CD4-positive, alpha-beta T cell treated with Interferon gamma for 1 hour (primary cell): Measurements from ENCODE around the gene ISG15.

Source experiments
- DNase-seq: peaks from one replicate; pipeline ENCODE4 v3.0.0-alpha.2; 2020

ISG15 gene

DNA sequence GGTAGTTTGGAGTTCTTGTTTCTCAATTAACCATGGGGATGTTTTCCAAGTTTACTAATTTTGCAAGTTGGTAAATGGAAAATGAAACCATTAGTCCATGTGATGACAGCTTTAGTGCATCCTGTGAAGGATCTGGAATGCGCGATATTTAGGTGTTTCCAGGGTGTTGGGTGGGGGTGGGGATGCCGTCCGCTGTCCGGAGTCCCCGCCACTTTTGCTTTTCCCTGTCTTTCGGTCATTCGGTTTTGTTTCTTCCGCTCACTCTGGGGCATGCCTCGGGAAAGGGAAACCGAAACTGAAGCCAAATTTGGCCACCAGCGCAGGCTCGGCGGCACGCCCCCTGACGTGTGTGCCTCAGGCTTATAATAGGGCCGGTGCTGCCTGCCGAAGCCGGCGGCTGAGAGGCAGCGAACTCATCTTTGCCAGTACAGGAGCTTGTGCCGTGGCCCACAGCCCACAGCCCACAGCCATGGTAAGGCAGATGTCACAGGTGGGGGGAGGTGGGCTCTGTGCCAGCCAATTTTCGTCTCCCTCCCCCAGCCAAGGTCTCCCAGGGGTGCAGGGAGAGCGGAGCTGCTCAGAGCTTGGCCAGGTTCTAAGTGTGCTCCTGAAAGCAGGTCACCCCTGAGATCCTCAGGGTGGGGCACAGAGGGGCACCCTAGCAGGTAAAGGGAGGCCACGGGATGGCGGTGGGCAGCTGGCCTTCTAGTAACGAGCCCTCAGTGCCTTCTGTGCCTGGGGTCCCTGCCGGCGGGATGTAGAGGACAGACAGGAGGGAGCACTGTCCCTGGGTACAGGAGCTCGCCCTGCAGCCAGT, at the start of gene ISG15:
TSS of gene ISG15 (plus strand) at position 393 of the 817 bp plus-strand sequence. CDS start at position 470, 77 bp downstream.
- DNase-seq = peak; percentile 90

DNA sequence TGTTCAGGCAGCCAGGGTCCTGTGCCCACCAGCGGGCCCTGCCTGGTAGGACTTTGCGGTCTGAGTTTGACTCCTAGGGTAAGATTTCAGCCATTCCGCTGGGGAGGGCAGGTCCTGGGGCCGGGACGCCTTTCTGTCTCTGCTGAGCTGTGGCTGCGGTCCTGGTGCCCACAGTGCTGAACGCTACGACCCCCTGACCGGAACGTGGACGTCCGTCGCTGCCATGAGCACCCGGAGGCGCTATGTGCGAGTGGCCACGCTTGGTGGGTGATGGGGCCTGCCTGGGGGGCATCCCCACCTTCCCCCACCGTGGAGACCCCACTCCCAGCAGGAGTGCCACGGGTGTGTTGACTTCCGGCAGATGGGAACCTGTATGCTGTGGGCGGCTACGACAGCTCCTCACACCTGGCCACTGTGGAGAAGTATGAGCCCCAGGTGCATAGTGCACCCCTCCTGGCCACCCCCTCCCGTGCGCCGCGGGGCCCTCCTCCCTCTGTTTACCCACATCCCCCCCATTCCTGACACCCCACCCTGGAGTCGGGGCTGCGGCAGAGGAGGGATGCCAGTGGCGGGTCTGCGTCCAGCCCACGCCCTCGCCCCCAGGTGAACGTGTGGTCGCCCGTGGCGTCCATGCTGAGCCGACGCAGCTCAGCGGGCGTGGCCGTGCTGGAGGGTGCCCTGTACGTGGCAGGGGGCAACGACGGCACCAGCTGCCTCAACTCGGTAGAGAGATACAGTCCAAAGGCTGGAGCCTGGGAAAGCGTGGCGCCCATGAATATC, 49.4 kb upstream of the ISG15 start:
- DNase-seq = no peak

DNA sequence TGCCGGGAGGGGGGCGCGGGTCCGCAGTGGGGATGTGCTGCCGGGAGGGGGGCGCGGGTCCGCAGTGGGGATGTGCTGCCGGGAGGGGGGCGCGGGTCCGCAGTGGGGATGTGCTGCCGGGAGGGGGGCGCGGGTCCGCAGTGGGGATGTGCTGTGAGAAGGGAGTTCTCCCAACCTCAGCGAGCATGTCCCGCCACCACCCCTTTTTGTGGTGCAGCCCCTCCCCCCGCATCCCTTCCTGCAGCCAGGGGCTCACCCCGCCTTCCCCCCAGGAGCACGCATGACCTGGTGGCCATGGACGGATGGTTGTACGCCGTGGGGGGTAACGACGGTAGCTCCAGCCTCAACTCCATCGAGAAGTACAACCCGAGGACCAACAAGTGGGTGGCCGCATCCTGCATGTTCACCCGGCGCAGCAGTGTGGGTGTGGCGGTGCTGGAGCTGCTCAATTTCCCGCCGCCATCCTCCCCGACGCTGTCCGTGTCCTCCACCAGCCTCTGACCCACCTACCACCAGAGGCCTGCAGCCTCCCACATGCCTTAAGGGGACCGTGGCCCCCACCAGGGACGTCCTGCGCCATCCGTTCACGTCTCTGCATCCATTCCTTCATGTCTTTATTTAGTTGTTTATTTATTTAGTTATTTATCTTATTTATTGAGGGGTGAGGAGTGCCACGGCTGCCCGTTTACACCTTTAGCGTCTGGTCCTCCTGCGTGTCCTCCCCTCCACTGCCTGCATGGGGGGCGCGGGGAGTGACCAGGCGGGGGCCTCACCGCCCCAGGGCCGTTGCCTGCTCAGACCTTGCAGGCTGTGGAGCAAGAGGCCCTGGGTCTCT, 48.4 kb upstream of the ISG15 start:
- no peak for DNase-seq

DNA sequence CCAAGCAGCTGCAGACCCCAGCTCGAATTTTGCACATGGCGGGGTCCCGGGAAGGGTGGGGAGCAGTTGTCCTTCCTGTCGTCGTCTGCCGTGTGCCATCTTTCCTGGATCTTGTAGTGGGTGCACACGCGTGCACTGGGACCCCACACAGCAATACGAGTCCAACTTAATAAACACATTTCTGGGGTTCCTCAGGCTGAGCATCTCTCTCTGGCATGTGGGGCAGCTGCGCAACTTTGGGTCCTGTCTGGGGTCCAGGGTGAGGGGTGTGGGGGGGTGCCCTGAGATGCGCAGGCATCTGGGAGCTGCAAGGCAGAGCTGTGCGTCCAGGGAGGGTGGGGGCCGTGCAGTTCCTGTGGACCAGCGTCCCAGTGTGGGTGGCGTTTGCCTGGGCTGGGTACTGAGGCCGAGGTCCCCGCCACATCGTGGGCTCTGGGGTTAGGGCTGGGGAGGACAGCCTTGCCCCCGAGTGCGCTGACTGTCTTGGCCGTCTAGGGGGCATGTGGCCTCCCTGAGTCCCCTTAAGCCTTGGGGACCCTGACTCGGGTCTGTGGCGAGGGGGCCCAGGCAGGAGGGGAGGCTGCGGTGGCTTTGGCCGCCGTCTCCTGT, 47.7 kb upstream of the ISG15 start:
- DNase-seq = no peak

DNA sequence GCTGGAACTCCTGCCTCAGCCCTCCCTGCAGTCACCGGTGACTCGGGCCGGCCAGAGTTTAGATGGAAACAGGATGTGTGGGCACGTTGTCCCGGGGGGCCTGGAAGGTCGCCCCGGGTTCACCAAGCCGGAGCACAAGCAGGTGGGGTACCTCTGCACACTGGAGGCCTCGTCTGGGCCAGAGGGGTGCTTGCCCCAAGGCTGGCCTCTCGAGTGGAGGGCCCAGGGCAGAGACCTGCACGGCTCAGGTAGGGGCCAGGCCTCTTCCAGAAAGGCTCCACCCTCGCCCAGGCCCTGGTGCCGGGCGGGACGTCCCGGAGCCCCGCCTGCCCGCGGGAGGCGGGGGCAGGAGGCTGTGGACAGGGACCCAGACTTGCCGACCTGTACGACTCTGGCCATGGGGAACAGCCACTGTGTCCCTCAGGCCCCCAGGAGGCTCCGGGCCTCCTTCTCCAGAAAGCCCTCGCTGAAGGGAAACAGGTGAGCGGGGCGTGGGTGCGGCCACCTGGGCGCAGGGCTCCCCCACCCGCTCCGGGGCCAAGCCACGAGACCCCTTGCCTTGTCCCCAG, 47.1 kb upstream of the ISG15 start, which contains the start of gene PLEKHN1:
TSS of gene PLEKHN1 (plus strand) at position 348 of the 569 bp plus-strand sequence. CDS start at position 398, 50 bp downstream.
- no peak for DNase-seq

DNA sequence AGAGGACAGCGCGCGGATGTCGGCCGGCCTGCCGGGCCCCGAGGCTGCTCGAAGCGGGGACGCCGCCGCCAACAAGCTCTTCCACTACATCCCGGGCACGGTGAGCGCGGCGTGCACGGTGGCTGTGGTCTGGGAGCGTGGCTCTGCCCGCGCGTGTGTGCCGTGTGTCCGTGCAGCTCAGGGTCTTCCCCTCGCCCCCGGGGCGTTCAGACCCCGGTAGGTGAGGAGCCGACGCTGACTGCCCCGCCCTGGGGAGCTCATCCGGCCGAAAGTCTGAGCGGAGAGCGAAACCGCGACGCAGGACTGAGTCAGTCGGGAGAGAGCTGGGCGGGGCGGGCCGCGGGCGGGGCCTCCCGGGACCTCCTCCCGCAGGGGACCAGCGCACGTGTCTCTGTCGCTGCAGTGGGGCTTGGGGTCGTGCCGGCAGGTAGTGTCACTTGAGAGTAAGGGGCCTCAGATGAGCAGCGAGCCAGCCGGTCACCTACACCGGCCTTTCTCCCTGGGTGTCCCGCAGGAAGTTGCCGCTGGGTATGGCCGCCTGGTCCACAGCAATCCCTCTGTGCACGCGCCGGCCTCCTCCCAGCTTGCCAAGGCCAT, 46.5 kb upstream of the ISG15 start:
- peak; percentile 61 for DNase-seq

DNA sequence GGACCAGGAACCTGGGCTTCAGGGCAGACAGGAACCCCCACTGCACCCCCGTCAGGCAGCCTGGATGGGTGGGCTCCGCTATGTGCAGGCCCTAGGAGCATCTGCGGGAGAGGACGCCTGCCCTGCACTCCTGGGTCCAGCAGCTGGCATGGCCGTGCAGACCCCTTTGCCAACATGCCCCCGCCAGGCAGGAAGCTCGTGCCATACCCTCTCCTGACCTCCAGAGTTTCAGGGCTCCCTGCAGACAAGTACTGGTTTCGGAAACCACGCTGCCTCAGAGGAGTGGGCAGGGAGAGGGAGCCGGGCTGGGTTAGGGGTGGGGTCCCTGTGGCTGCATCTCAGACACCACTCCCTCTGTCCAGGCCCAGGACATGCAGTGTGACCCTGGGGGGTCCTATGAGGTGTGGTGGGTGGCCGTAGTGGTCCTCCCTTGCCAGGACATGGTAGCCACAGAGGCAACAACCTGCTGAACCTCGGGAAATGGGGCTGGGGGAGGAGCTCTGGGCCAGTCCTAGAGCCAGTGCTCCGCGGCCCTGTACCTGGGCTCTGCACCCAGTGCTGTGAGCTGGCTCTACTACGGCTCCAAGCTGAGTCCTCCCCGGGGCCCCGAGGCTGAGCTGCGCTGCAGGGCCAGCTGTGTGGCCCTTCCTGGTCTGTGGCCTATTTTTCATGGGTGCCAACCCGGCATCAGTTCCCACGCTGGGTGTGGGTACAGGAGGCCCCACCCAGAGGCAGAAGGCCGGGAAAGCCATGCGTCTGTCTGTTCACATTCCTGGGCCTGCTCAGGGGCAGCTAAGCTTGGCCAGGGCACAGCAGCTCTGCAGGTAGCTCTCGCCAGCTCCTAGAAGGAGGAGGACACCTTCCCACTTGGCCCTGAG, 45.6 kb upstream of the ISG15 start:
- DNase-seq = no peak

DNA sequence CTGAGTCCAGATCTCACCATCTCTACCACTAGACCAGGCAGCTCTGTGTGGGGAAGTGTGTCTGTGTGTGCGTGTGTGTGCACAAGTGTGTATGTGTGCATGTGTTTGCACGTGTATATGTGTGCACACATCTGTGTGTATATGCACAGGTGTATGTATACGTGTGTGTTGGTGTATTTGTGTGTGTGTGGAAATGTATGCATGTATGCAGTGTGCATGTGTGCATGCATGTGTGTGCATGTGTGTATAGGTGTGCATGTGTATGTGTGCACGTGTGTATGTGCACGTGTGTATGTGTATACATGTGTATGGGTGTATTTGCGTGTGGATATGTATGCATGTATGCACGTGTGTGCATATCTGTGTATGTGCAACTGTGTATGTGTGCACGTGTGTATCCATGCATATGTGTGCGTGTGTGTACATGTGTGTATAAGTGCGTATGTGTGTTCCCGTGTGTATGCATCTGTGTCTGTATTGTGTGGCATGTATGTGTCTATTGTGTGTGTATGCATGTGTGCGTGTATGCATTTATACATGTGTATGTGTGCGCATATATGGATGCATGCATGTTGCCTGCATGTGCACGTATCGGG, 43.9 kb upstream of the ISG15 start:
- no peak for DNase-seq

DNA sequence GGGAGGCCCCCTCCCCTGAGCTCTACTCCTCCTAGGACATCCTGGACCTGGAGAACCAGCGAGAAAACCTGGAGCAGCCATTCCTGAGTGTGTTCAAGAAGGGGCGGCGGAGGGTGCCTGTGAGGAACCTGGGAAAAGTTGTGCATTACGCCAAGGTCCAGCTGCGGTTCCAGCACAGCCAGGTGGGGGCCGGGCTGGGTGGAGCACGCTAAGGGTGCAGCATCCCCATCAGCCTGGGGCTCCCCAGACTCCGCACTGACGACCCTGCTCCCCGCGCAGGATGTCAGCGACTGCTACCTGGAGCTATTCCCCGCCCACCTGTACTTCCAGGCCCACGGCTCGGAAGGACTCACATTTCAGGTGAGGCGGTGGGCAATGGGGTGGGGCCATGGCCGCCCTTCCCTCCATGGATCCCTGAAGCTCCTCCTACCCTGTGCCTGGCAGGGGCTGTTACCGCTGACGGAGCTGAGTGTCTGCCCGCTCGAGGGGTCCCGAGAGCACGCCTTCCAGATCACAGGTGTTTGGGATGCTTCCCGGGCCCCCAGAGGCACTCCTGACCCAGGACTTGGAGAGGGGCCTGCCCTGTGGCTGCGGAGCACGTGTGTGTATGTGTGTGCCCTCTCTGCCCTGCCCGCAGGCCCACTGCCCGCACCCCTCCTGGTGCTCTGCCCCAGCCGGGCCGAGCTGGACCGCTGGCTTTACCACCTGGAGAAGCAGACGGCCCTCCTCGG, 42.9 kb upstream of the ISG15 start:
- DNase-seq = no peak

DNA sequence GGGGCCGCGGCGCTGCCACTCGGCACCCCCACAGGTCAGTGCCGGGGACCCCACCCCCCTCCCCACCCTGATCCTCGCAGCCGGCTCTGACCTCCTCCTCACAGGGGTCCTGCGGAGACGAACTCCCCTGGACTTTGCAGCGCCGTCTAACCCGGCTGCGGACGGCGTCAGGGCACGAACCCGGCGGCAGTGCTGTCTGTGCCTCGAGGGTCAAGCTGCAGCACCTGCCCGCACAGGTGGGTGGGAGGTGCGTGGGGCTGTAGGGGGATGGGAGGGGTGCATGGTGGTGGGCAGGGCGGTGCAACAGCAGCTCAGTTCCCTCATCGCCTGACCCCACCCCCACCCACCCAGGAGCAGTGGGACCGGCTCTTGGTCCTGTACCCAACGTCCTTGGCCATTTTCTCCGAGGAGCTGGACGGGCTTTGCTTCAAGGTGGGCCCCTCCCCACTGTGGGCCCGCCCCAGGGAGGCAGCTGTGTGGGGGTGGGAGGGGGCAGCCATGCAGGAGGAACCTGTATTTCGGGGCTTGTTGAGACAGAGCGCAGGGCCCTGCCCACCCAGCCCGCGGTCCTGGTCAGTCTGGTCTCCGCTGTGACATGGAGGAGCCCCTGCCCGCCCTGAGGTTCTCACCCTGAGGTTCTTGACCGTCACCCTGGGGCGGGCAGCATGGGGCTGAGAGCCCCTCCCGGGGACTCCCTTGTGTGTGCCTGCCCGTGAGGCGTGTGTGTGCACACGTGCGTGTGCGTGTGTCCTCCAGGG, 42.1 kb upstream of the ISG15 start:
- no peak for DNase-seq

DNA sequence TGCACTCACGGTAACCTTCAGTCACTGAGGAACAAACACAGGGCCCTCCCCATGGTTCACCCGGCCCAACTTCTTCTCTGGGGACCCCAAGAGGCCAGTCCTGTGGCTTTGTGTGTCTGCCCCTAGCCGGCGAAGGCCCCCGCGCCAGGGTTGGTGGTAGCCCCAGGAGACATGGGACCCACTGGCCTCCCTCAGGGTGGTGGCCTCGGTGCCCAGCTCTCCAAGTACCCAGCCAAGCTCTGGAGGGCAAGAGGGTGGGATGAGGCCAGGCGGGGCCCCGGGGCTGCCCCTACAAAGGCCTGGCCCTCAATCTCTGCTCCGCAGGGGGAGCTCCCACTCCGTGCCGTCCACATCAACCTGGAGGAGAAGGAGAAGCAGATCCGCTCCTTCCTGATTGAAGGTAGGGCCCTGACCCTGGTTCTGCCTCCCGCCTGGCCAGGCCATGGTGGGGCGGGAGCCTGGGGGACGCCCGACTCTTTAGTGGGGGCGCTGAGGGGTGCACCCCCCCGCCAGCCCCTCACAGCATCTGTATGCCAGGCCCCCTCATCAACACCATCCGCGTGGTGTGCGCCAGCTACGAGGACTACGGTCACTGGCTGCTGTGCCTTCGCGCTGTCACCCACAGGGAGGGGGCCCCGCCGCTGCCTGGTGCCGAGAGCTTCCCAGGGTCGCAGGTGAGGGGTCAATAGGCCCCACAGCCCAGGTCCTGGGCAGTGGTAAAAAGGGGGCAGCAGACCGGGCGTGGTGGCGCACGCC, 41.4 kb upstream of the ISG15 start:
- no peak for DNase-seq

DNA sequence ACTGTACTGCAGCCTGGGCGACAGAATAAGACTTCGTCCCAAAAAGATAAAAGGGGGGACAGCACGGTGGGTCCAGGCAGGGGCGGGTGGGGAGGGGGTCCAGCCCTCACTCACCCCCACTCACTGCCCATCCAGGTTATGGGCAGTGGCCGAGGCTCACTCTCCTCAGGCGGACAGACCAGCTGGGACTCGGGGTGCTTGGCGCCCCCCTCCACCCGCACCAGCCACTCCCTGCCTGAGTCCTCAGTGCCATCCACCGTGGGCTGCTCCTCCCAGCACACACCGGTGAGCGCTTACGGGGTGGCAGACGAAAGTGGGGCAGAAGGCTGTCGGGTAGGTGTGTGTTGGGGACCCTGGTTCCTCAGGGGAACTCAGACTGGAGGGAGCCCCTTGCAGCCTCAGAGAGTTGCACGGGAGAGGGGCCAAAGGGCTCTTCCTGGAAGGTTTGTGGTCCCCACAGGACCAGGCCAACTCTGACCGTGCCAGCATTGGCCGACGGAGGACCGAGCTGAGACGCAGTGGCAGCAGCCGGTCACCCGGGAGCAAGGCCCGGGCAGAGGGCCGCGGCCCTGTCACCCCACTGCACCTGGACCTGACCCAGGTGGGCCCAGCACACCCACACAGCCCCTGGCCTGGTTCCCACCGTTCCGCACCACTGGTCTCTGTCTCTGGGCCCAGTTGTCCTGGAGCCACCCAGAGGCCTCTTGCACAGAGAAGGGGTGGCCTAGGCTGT, 40.4 kb upstream of the ISG15 start:
- no peak for DNase-seq

DNA sequence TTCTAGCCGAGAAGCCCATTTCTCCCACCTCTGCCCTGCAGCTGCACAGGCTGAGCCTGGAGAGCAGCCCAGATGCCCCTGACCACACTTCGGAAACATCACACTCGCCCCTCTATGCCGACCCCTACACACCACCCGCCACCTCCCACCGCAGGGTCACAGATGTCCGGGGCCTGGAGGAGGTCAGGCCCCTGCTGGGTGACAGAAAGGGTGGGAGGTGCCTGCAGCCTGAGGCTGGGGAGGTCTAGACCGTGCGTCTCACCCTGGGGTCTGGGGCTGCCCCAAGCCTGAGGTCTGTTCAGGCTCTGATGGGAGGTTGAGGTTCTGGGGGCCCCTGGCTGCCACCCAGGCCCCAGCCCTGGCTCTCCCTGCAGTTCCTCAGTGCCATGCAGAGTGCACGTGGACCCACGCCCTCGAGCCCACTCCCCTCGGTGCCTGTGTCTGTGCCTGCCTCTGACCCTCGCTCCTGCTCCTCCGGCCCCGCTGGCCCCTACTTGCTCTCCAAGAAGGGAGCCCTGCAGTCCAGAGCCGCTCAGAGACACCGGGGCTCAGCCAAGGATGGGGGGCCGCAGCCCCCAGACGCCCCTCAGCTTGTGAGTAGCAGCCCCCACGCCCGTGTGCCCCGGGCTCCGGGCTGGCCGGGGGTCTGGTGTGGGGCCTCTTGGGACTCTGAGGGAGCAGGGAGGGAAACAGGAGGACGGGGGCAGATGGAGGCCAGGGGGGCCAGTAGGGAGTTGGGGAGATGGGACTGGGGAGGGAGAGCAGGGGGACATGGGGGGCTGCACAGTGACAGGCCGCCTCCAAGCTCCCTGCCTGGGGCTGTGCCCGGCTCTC, 39.6 kb upstream of the ISG15 start:
- no peak for DNase-seq

DNA sequence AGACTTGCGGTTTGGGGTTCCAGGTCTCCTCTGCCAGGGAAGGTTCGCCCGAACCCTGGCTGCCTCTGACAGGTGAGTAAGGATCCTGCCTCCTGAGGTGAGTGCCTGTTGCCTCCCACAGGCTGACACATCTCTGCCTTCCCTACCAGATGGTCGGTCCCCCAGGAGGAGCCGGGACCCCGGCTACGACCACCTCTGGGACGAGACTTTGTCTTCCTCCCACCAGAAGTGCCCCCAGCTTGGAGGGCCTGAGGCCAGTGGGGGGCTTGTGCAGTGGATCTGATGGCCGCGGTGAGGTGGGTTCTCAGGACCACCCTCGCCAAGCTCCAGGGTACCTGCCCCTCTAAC, 39.0 kb upstream of the ISG15 start:
- no peak for DNase-seq

DNA sequence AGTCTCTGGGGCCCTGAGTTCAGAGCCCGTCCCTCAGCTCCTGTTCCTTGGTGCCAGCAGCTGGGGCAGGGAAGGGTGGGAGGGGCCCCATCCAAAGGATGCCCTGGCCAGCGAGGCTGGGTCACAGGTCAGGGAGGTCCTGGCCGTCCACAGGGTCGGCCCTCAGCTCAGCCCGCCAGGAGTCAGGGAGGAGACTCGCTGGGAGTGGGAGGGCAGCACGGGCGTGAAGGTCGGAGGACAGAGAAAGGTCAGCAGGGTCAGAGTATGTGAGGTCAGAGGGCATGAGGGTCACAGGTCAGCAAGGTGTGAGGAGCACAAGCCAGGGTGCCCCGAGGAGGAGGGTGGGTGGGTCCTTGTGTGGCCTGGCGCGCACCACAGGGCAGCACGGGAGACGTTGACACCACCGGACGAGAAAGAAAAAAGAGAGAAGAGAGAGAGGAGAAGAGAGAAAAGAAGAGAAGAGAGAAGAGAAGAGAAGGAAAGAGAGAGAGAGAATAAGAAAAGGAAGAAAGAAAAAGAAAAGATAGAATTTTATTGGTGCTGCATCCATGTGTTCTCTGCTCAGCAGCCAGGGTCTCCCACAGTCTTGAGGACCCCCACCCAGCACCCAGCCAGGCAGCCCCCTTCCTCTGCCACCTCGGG, 38.5 kb upstream of the ISG15 start:
- DNase-seq = no peak

DNA sequence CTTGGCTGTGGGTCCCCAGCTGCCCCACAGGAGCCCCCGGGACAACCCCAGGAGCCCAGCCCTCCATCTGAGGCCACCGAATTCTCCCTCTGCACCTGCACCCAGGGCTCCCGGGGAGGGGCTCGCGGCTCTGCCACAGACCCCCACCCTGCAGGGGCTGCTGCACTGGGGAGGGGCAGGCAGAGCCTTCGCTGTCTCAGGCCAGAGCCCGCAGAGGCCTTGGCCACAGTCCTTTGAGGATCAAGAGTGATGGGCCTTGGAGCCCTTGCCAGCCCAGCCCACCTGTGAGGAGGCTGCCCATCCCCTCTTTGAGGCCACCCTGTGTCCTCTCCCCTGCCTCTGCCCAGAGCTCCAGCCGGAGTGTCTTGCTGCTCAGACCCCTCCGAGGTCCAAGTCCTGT, 37.9 kb upstream of the ISG15 start:
- no peak for DNase-seq
